DMS153 treated with DMSO at 0.1 percent for 48 hours (cell line): ENCODE data around the gene DOCK1.

Source experiments
- DNase-seq: peaks from one replicate; lab custom pipeline; 2025; ENCODE audit not compliant: unreplicated experiment; lab: John Stamatoyannopoulos, UW

The DOCK1 gene

DNA sequence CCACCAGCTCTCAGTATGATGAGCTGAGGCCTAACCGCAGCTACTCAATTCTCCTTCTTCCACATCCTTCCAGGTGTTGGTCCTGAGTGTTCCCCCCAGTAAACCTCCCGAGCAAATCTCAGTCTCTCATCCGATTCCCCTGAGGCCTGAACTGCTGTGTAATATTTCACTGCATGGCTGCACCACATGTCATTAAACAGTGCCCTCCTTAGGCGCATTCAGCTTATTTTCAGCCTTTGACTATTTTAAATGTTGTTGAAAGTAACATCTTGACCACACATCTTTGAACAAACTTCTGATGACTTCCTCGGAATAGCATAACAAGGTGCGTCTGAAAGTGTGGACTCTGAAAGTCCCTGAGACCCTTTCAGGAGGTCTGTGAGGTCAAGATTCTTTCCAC is 581.1 kb downstream of the DOCK1 start:
- no peak for DNase-seq

DNA sequence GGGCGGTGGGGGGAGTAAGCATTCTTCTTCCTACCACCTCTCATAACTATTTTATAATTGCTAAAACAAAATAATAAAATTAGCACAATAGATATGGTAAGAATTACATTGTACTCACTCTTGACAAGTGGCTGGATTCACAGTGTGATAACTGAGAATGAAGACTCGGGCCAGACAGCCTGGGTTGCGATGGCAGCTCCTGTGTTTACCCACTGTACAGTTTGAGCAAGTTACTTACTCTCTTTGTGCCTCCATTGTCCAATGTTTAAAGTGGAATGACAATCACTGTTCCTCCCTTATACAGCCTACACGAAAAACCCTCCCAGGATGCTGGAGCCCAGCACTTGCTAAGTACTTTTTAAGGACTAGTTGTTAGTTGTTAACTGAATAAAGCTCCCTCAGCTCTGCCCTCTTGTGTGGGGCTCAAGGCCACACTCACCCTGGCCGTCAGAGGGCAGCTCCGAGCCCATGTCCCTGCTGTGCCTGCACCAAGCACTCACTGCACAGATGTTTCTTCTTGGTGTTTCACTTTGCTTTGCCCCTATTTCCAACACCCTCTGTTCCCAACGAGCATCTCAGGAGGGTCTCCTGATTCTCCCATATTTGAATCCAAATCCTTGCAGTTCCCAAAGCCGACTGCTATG is 587.5 kb downstream of the DOCK1 start:
- DNase-seq = no peak

- no peak for DNase-seq
These were observed 590.8 kb downstream of the DOCK1 start for GRCh38 chr10:127496035-127496434.

- DNase-seq = no peak
These were observed 592.5 kb downstream of the DOCK1 start for GRCh38 chr10:127497685-127498084.

- no peak for DNase-seq
These were observed 592.9 kb downstream of the DOCK1 start for GRCh38 chr10:127498087-127498486.

DNA sequence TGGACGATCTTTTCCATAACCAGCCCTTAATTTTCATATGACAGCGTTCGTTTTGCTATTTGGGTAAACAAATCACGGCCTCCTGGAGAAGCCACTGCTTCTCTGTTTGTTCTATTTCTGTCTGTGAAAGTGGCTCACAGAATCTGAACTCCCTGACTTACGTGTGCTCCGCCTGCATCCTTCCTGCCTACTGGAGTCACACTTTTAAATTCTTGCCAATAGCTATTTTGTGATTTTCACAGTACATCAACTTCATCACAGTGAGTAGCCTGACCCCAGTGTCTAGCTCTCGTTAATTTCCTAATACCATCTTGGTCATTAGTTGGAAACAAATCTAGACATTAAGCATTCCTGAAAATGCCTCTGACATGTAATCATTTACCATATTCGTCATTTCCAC is 594.9 kb downstream of the DOCK1 start:
- no peak for DNase-seq
